Panc1 (cell line): ENCODE measurements around the gene FBXO24.

ENCODE experiments used
- POLR2AphosphoS5 ChIP-seq: IDR thresholded peaks from 2 replicates; pipeline ENCODE4 v1.6.1; 2012; ENCODE audit warnings: mild to moderate bottlenecking, low read depth, low read length, moderate library complexity
- TF ChIP-seq, protein P1 (sequence below): fragments of 450-650 bp; IDR thresholded peaks from 2 replicates; pipeline ENCODE4 v1.5.1; 2017; ENCODE audit warnings: mild to moderate bottlenecking

GRCh38 chr7:100598425-100598824 is 12.3 kb downstream of the FBXO24 start:
- TF ChIP-seq POLR2AphosphoS5, result no peak
- TF ChIP-seq, protein P1, sequence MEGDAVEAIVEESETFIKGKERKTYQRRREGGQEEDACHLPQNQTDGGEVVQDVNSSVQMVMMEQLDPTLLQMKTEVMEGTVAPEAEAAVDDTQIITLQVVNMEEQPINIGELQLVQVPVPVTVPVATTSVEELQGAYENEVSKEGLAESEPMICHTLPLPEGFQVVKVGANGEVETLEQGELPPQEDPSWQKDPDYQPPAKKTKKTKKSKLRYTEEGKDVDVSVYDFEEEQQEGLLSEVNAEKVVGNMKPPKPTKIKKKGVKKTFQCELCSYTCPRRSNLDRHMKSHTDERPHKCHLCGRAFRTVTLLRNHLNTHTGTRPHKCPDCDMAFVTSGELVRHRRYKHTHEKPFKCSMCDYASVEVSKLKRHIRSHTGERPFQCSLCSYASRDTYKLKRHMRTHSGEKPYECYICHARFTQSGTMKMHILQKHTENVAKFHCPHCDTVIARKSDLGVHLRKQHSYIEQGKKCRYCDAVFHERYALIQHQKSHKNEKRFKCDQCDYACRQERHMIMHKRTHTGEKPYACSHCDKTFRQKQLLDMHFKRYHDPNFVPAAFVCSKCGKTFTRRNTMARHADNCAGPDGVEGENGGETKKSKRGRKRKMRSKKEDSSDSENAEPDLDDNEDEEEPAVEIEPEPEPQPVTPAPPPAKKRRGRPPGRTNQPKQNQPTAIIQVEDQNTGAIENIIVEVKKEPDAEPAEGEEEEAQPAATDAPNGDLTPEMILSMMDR, result no peak
